H1 (cell line): ENCODE results near the gene TOP3A. TPM values are rescaled to one million over a fixed set of nuclear protein-coding genes. Genes with fewer than 3 reads are reported as not detected.

Source experiments
- CTCF ChIA-PET: fragments of 300-600 bp; sonication (Branson Sonifier 250); formaldehyde crosslinking; loops from one replicate; lab custom pipeline; 2021; ENCODE audit not compliant: partially characterized antibody; lab: Charles Lee
- POLR2A ChIA-PET: fragments of 300-600 bp; sonication (Branson Sonifier 250); formaldehyde crosslinking; loops from one replicate; lab custom pipeline; 2021; ENCODE audit warnings: inconsistent platforms; ENCODE audit not compliant: partially characterized antibody; lab: Charles Lee
- DNase-seq, 2 experiments: peaks; one replicate each; pipeline versions ENCODE4 v3.0.0 to v3.0.0-alpha.2; 2010 to 2022; ENCODE audit warnings: low spot score in 2 of 2, low read depth in 1 of 2, mixed read lengths in 1 of 2
- FAIRE-seq: peaks from 2 replicates; lab custom pipeline; 2011; peaks lifted over from hg19 to GRCh38; lab: Jason Lieb, UNC
- H2AFZ ChIP-seq: 2 replicates; pipeline ENCODE4 v1.8.1; 2012; ENCODE audit warnings: low read length, inconsistent platforms
- H2AK5ac ChIP-seq: 2 replicates; pipeline ENCODE4 v1.6.1; 2013; ENCODE audit warnings: low read depth, low read length
- H2BK120ac ChIP-seq: replicated peaks from 2 replicates; pipeline ENCODE3; 2013; ENCODE audit warnings: low read depth, low read length, inconsistent platforms
- H2BK12ac ChIP-seq: 2 replicates; pipeline ENCODE4 v1.6.1; 2013; ENCODE audit warnings: low read depth, low read length
- H2BK15ac ChIP-seq: 2 replicates; pipeline ENCODE4 v1.6.1; 2013; ENCODE audit warnings: low read length
- H2BK20ac ChIP-seq: 2 replicates; pipeline ENCODE4 v1.6.1; 2013; ENCODE audit warnings: low read length
- H2BK5ac ChIP-seq: 2 replicates; pipeline ENCODE4 v1.6.1; 2013; ENCODE audit warnings: low read depth, low read length
- H3K14ac ChIP-seq: 2 replicates; pipeline ENCODE4 v1.6.1; 2013; ENCODE audit warnings: inconsistent platforms; ENCODE audit not compliant: insufficient read length
- H3K18ac ChIP-seq: 2 replicates; pipeline ENCODE4 v1.6.1; 2013; ENCODE audit warnings: low read length; ENCODE audit errors: extremely low read depth
- H3K23ac ChIP-seq: 2 replicates; pipeline ENCODE4 v1.6.1; 2013; ENCODE audit warnings: inconsistent platforms; ENCODE audit not compliant: insufficient read length
- H3K23me2 ChIP-seq: 2 replicates; pipeline ENCODE4 v1.6.1; 2013; ENCODE audit warnings: low read depth, low read length
- H3K27ac ChIP-seq: 2 replicates; pipeline ENCODE4 v1.6.1; 2011; ENCODE audit warnings: low read depth, low read length, inconsistent platforms
- H3K27me3 ChIP-seq, 4 experiments: replicated peaks in 1 of 4; 1 replicate in 1 of 4; 2 replicates in 3 of 4; pipeline versions ENCODE4 v1.6.1 to v1.8.1; 2011 to 2013; ENCODE audit warnings: low read length in 3 of 4, mild to moderate bottlenecking in 3 of 4, inconsistent platforms in 2 of 4, mixed read lengths in 2 of 4, moderate library complexity in 1 of 4; ENCODE audit not compliant: control insufficient read depth in 3 of 4, insufficient read depth in 3 of 4; ENCODE audit errors: extremely low read depth in 1 of 4
- H3K36me3 ChIP-seq, 4 experiments: 2 replicates each; pipeline versions ENCODE4 v1.6.1 to v1.8.1; 2011 to 2013; ENCODE audit warnings: mild to moderate bottlenecking in 4 of 4, low read length in 3 of 4, moderate library complexity in 2 of 4, control low read depth in 1 of 4, inconsistent platforms in 1 of 4; ENCODE audit not compliant: insufficient read depth in 4 of 4, control insufficient read depth in 2 of 4
- H3K4ac ChIP-seq: replicated peaks from 2 replicates; pipeline ENCODE3; 2013; ENCODE audit warnings: low read length, low read depth, mixed read lengths, inconsistent platforms; ENCODE audit not compliant: insufficient read length
- H3K4me1 ChIP-seq, 4 experiments: replicated peaks in 1 of 4; 1 replicate in 1 of 4; 2 replicates in 3 of 4; pipeline versions ENCODE4 v1.6.1 to v1.8.1; 2011 to 2013; ENCODE audit warnings: low read length in 3 of 4, inconsistent platforms in 2 of 4, mixed read lengths in 1 of 4; ENCODE audit not compliant: insufficient read depth in 4 of 4, control insufficient read depth in 3 of 4
- H3K4me2 ChIP-seq, 2 experiments: 2 replicates each; pipeline versions ENCODE4 v1.6.1 to v1.8.1; 2011 to 2013; ENCODE audit warnings: low read depth in 2 of 2, low read length in 2 of 2, control low read depth in 1 of 2, inconsistent platforms in 1 of 2, mild to moderate bottlenecking in 1 of 2; ENCODE audit not compliant: insufficient read depth in 1 of 2
- H3K4me3 ChIP-seq, 4 experiments: fragments of 200-600, 300-600 bp in 1 of 4; sonication (generic), shearing (Covaris generic), sonication (Bioruptor Twin) in 1 of 4; 2 replicates each; pipeline versions ENCODE4 v1.5.1 to v1.8.1; 2011 to 2016; ENCODE audit warnings: low read length in 4 of 4, low read depth in 3 of 4, control low read depth in 2 of 4, inconsistent platforms in 2 of 4, mild to moderate bottlenecking in 2 of 4, mixed read lengths in 1 of 4, moderate library complexity in 1 of 4; ENCODE audit not compliant: insufficient read depth in 2 of 4; ENCODE audit errors: extremely low read depth in 1 of 4
- H3K56ac ChIP-seq: replicated peaks from 2 replicates; pipeline ENCODE3; 2013; ENCODE audit warnings: low read depth, mild to moderate bottlenecking, mixed read lengths, low read length, inconsistent platforms; ENCODE audit not compliant: insufficient read length
- H3K79me1 ChIP-seq: 2 replicates; pipeline ENCODE4 v1.6.1; 2013; ENCODE audit warnings: low read depth, low read length, control low read depth
- H3K79me2 ChIP-seq, 2 experiments: 2 replicates each; pipeline versions ENCODE4 v1.6.1 to v1.8.1; 2012 to 2013; ENCODE audit warnings: low read length in 2 of 2, mild to moderate bottlenecking in 2 of 2, inconsistent platforms in 1 of 2; ENCODE audit not compliant: insufficient read depth in 2 of 2, control insufficient read depth in 1 of 2
- H3K9ac ChIP-seq, 4 experiments: replicated peaks in 1 of 4; 1 replicate in 1 of 4; 2 replicates in 3 of 4; pipeline versions ENCODE4 v1.6.1 to v1.8.1; 2011 to 2013; ENCODE audit warnings: low read depth in 3 of 4, low read length in 3 of 4, control low read depth in 2 of 4, mild to moderate bottlenecking in 2 of 4, moderate library complexity in 2 of 4, inconsistent platforms in 1 of 4; ENCODE audit errors: extremely low read depth in 1 of 4
- H3K9me3 ChIP-seq, 2 experiments: 2 replicates each; pipeline versions ENCODE4 v1.6.1 to v1.8.1; 2012 to 2013; ENCODE audit warnings: mild to moderate bottlenecking in 2 of 2, moderate library complexity in 2 of 2, control low read depth in 1 of 2, inconsistent platforms in 1 of 2, low read depth in 1 of 2, low read length in 1 of 2, mixed read lengths in 1 of 2; ENCODE audit not compliant: insufficient read depth in 2 of 2
- H4K20me1 ChIP-seq, 2 experiments: replicated peaks in 1 of 2; 2 replicates each; pipeline versions ENCODE3 to v1.8.1; 2011 to 2013; ENCODE audit warnings: inconsistent platforms in 2 of 2, low read length in 2 of 2, mild to moderate bottlenecking in 1 of 2; ENCODE audit not compliant: insufficient read depth in 2 of 2, control insufficient read depth in 1 of 2
- H4K5ac ChIP-seq: 2 replicates; pipeline ENCODE4 v1.6.1; 2013; ENCODE audit warnings: low read length, low read depth, mixed read lengths, inconsistent platforms; ENCODE audit not compliant: insufficient read length
- H4K8ac ChIP-seq: 2 replicates; pipeline ENCODE4 v1.8.0; 2013; ENCODE audit warnings: mild to moderate bottlenecking, moderate library complexity, low read length, inconsistent platforms; ENCODE audit not compliant: insufficient read depth; ENCODE audit errors: extremely low read depth
- H4K91ac ChIP-seq: replicated peaks from 2 replicates; pipeline ENCODE3; 2013; ENCODE audit warnings: low read length, mixed read lengths, inconsistent platforms; ENCODE audit not compliant: insufficient read length
- WGBS, 2 experiments: shearing (Covaris generic) in 1 of 2; methylation state at CpG; one replicate each; pipeline versions ENCODE4 v1.1.6 to v1.1.7; 2013 to 2015; ENCODE audit warnings: low lambda C conversion rate in 2 of 2, mixed read lengths in 2 of 2, inconsistent platforms in 1 of 2, low coverage in 1 of 2, missing lambda C conversion rate in 1 of 2; ENCODE audit not compliant: insufficient replicate concordance in 2 of 2, insufficient coverage in 1 of 2, insufficient read length in 1 of 2; ENCODE audit errors: extremely low coverage in 1 of 2, missing lambda C conversion rate in 1 of 2; 5-methylcytosine and 5-hydroxymethylcytosine counted together
- polyA plus RNA-seq, 7 experiments: library from polyadenylated mRNA; depleted of rRNA in 3 of 7; stranded (reverse) in 5 of 7; unstranded in 2 of 7; fragments of >200 nt in 5 of 7; fragments of 200-250 nt in 2 of 7; gene quantifications; 1 replicate in 5 of 7; 2 replicates in 1 of 7; 4 replicates in 1 of 7; pipeline versions ENCODE4 v1.2.1 to v1.2.3, GENCODE V29; 2011 to 2013; ENCODE audit warnings: missing spikeins in 2 of 7, mixed read lengths in 2 of 7
- total RNA-seq: library from RNA; stranded (reverse); fragmentation: NEBNext Ultra II Directional; extraction: Animal tissue kit (Norgen Biotek cat#: 25700); gene quantifications from 2 replicates; pipeline ENCODE4 v1.2.1, GENCODE V29; 2021

TOP3A gene
- total and polyA plus RNA-seq, 2 of the 8 experiments (the other 6 are each of a cell fraction or from before 2014, with no cell fraction given): 23.4 to 54.3 TPM

- ChIA-PET POLR2A (interaction anchor here (1.1 to 1.9 kb wide), 5 partner anchors 9 to 31 kb away, joined by 3 to 7 read pairs (median 5); partner anchors contain the start of gene SHMT1), CTCF (interaction anchor here (0.7 to 1.5 kb wide), 2 partner anchors 213 to 272 kb away, joined by 3 read pairs; no protein-coding TSS in a partner anchor)
- no peak overlapping the region for H2AFZ ChIP-seq
- no peak overlapping the region for H3K18ac ChIP-seq
- no peak overlapping the region for H2BK120ac ChIP-seq
- H2AK5ac ChIP-seq: no peak overlapping the region
- H3K14ac ChIP-seq: no peak overlapping the region
- no peak overlapping the region for H3K56ac ChIP-seq
- no peaks in the 10 kb centered on the region for H3K9me3 ChIP-seq
- H3K4me1 ChIP-seq: no peaks in the 10 kb centered on the region
- no peak overlapping the region for H3K4me3 ChIP-seq
- no peak overlapping the region for H3K9ac ChIP-seq
- H3K23ac ChIP-seq: no peak overlapping the region
- H4K5ac ChIP-seq: no peak overlapping the region
- peaks cover 12 to 42% (median 29%) of the 10 kb centered on the region in 4 experiments; a peak in 7 of 8 replicates for H3K36me3 ChIP-seq
- H2BK12ac ChIP-seq: no peak overlapping the region
- no peak for FAIRE-seq
- H4K91ac ChIP-seq: no peak overlapping the region
- no peak overlapping the region for H2BK15ac ChIP-seq
- no peak overlapping the region for H2BK5ac ChIP-seq
- no peaks in the 10 kb centered on the region for H4K20me1 ChIP-seq
- H3K27ac ChIP-seq: no peak overlapping the region
- H3K79me1 ChIP-seq: no peaks in the 10 kb centered on the region; the same call in 1 of the 2 replicates
- H3K23me2 ChIP-seq: no peaks in the 10 kb centered on the region
- H3K4ac ChIP-seq: no peak overlapping the region
- H4K8ac ChIP-seq: no peak overlapping the region
- H3K27me3 ChIP-seq: no peaks in the 10 kb centered on the region
- peaks cover 0 to 4% of the 10 kb centered on the region in 2 experiments; a peak in 2 of 4 replicates for H3K79me2 ChIP-seq
- 93% methylated on average over 6 of the region's 6 CpGs; no CpG with 5 or more reads in 1 of the 2 experiments for WGBS, 2 experiments
- no peak for DNase-seq
- no peak overlapping the region for H2BK20ac ChIP-seq
- H3K4me2 ChIP-seq: no peak overlapping the region
Observed at GRCh38 chr17:18353541-18353940, 38.7 kb upstream of the TOP3A start.
